H54 (cell line): ENCODE data around the gene IKZF5.

ENCODE experiments used
- DNase-seq: peaks from one replicate; pipeline ENCODE4 v3.0.0; 2011; ENCODE audit warnings: low spot score, mixed read lengths; ENCODE audit not compliant: insufficient read length
- FAIRE-seq: peaks from 3 replicates; lab custom pipeline; 2011; peaks lifted over from hg19 to GRCh38; lab: Jason Lieb, UNC
- POLR2A ChIP-seq: IDR thresholded peaks from 2 replicates; pipeline ENCODE4 v1.6.1; 2011; ENCODE audit warnings: low read depth, mild to moderate bottlenecking, low read length

IKZF5 gene

GRCh38 chr10:123001370-123001769 is 7.2 kb downstream of the IKZF5 start:
- DNase-seq = no peak
- FAIRE-seq = no peak
- no peak for TF ChIP-seq POLR2A

GRCh38 chr10:123000155-123000554 is 8.4 kb downstream of the IKZF5 start:
- FAIRE-seq = no peak
- no peak for TF ChIP-seq POLR2A

GRCh38 chr10:122999347-122999746 is 9.2 kb downstream of the IKZF5 start:
- FAIRE-seq = no peak
- DNase-seq = no peak
- no peak for TF ChIP-seq POLR2A

More at GRCh38 chr10:123000155-123000554, 8.4 kb downstream of the IKZF5 start:
- no peak for DNase-seq

GRCh38 chr10:122998934-122999333 is 9.7 kb downstream of the IKZF5 start:
- TF ChIP-seq POLR2A = no peak
- FAIRE-seq (no peak), DNase-seq (no peak)

- TF ChIP-seq POLR2A = no peak
- DNase-seq = no peak
- FAIRE-seq = no peak
These were observed 10.2 kb downstream of the IKZF5 start for GRCh38 chr10:122998360-122998917.

GRCh38 chr10:122997864-122998263 is 10.7 kb downstream of the IKZF5 start:
- no peak for FAIRE-seq
- TF ChIP-seq POLR2A = no peak

GRCh38 chr10:122995936-122996335 is 12.7 kb downstream of the IKZF5 start:
- TF ChIP-seq POLR2A = no peak
- FAIRE-seq (no peak), DNase-seq (no peak)

More at GRCh38 chr10:122997864-122998263, 10.7 kb downstream of the IKZF5 start:
- no peak for DNase-seq

GRCh38 chr10:122993797-122994336 is 14.7 kb downstream of the IKZF5 start:
- FAIRE-seq = no peak
- no peak for TF ChIP-seq POLR2A
- no peak for DNase-seq

GRCh38 chr10:122992031-122992585 is 16.5 kb downstream of the IKZF5 start:
- FAIRE-seq (no peak), DNase-seq (no peak)
- no peak for TF ChIP-seq POLR2A

- TF ChIP-seq POLR2A = no peak
- FAIRE-seq = no peak
- DNase-seq = no peak
These were observed 18.3 kb downstream of the IKZF5 start for GRCh38 chr10:122990278-122990677.

GRCh38 chr10:122988501-122988900 is 20.1 kb downstream of the IKZF5 start:
- FAIRE-seq (no peak), DNase-seq (no peak)
- no peak for TF ChIP-seq POLR2A

- no peak for DNase-seq
- FAIRE-seq = no peak
- no peak for TF ChIP-seq POLR2A
These were observed 22.3 kb downstream of the IKZF5 start for GRCh38 chr10:122986335-122986734.

GRCh38 chr10:122984708-122985107 is 23.9 kb downstream of the IKZF5 start:
- DNase-seq (no peak), FAIRE-seq (no peak)
- TF ChIP-seq POLR2A = no peak

GRCh38 chr10:122983898-122984297 is 24.7 kb downstream of the IKZF5 start:
- DNase-seq = no peak
- TF ChIP-seq POLR2A = no peak
- no peak for FAIRE-seq

- TF ChIP-seq POLR2A = no peak
- DNase-seq = no peak
- FAIRE-seq = no peak
These were observed 27.5 kb downstream of the IKZF5 start for GRCh38 chr10:122981066-122981464.
